A549 treated with GW870086 at 1 μM for 4 hours (cell line): ENCODE data around the gene PGLYRP1. TPM values are rescaled to one million over a fixed set of nuclear protein-coding genes. Genes with fewer than 3 reads are reported as not detected.

ENCODE experiments used
- total RNA-seq: library from RNA; stranded (reverse); fragments of 200-300 nt; extraction: Qiagen RNA extraction; gene quantifications from 5 replicates; pipeline ENCODE4 v1.2.3, GENCODE V29; 2022; ENCODE audit warnings: low read depth

Gene PGLYRP1
- not detected in 5 replicates for total RNA-seq

GRCh38 chr19:46022431-46023310 is at the start of gene PGLYRP1:
PGLYRP1 (minus strand) TSS chr19:46023053; CDS start chr19:46023021, 32 bp downstream.

GRCh38 chr19:46040952-46041500 is 18.2 kb upstream of the PGLYRP1 start, which contains the start of gene IGFL4:
IGFL4 (minus strand) TSS chr19:46041002; CDS start chr19:46040962, 40 bp downstream.

GRCh38 chr19:45994998-45995714 is 27.7 kb downstream of the PGLYRP1 start, which contains the start of gene CCDC61:
CCDC61 (plus strand) TSS chr19:45995467; CDS start chr19:46003019, 7,552 bp downstream.

GRCh38 chr19:45973553-45974338 is 49.1 kb downstream of the PGLYRP1 start, which contains the start of gene NOVA2:
NOVA2 (minus strand) TSS chr19:45973865; CDS start chr19:45973351, 514 bp downstream.

Other genes starting within 250 kb of the PGLYRP1 start
- 36.2 to 49.7 TPM (median 47.1 TPM) in 5 replicates for gene DMPK, start 240.6 kb downstream of the PGLYRP1 start, total RNA-seq
- 24.9 to 39.2 TPM (median 32.4 TPM) in 5 replicates for gene DMWD, start 230.2 kb downstream of the PGLYRP1 start, total RNA-seq
- gene RSPH6A, start 207.7 kb downstream of the PGLYRP1 start, total RNA-seq = not detected in 5 replicates
- gene SYMPK, start 159.9 kb downstream of the PGLYRP1 start, total RNA-seq = 55.7 to 77.3 TPM (median 73.2 TPM) in 5 replicates
- 0.50 to 0.97 TPM (median 0.67 TPM) in 5 replicates for gene FOXA3, start 158.7 kb downstream of the PGLYRP1 start, total RNA-seq
- 23.1 to 35.0 TPM (median 33.2 TPM) in 5 replicates for gene IRF2BP1, start 136.9 kb downstream of the PGLYRP1 start, total RNA-seq
- 6.1 to 9.6 TPM (median 8.7 TPM) in 5 replicates for gene MYPOP, start 120.4 kb downstream of the PGLYRP1 start, total RNA-seq
- gene NANOS2, start 108.3 kb downstream of the PGLYRP1 start, total RNA-seq = not detected in 5 replicates
- 0.05 to 0.14 TPM (median 0.13 TPM) in 5 replicates for gene NOVA2, start 49.2 kb downstream of the PGLYRP1 start, total RNA-seq
- 3.1 to 6.3 TPM (median 4.3 TPM) in 5 replicates for gene CCDC61, start 27.6 kb downstream of the PGLYRP1 start, total RNA-seq
- 0.29 to 0.82 TPM (median 0.36 TPM) in 5 replicates for gene IGFL4, start 17.9 kb upstream of the PGLYRP1 start, total RNA-seq
- 0.25 TPM in 1 of 5 replicates, not detected in the others for gene IGFL3, start 101.6 kb upstream of the PGLYRP1 start, total RNA-seq
- gene IGFL2, start 125.2 kb upstream of the PGLYRP1 start, total RNA-seq = 0.42 to 1.3 TPM (median 1.0 TPM) in 5 replicates
- gene IGFL1, start 206.7 kb upstream of the PGLYRP1 start, total RNA-seq = 2.0 to 3.8 TPM (median 2.6 TPM) in 5 replicates